PC-3 (cell line): Measurements from ENCODE around the gene TICRR.

Experiments used
- CTCF ChIP-seq: fragments of 300-600 bp; sonication (generic); conservative IDR thresholded peaks from 2 replicates; pipeline ENCODE4 v1.5.1; 2017; ENCODE audit warnings: antibody characterized with exemption, low read depth, mild to moderate bottlenecking, low read length
- EZH2 ChIP-seq: fragments of 300-600 bp; sonication (generic); IDR thresholded peaks from one replicate; pipeline ENCODE4 v1.6.1; 2017; ENCODE audit warnings: antibody characterized with exemption, mild to moderate bottlenecking, low read length; ENCODE audit not compliant: unreplicated experiment

GRCh38 chr15:89653578-89653977, 78.3 kb downstream of the TICRR start:
- TF ChIP-seq CTCF (no peak), EZH2 (no peak)
